Adrenal gland (tissue), 19 donors: ENCODE results near the gene TRAPPC12. TPM values are rescaled to one million over a fixed set of nuclear protein-coding genes. Genes with fewer than 3 reads are reported as not detected.

Source experiments
- DNase-seq, 7 donors: peaks; one replicate each; pipeline ENCODE4 v3.0.0-alpha.2; 2019 to 2020
- H3K27ac ChIP-seq, 5 donors: fragments of 200-600 bp; sonication (generic) in 4 of 5; 1 replicate in 3 of 5; 2 replicates in 2 of 5; pipeline versions ENCODE4 v1.5.1 to v1.8.0; 2016 to 2020; ENCODE audit warnings: mild to moderate bottlenecking in 1 of 5
- H3K27me3 ChIP-seq: fragments of 200-600 bp; 2 replicates; pipeline ENCODE4 v1.8.0; 2021
- H3K36me3 ChIP-seq, 2 donors: fragments of 200-600 bp; replicated peaks in 1 of 2; 1 replicate in 1 of 2; 2 replicates in 1 of 2; pipeline versions ENCODE4 v1.5.1 to v1.8.0; 2018 to 2022
- H3K4me1 ChIP-seq, 2 donors: fragments of 200-600 bp; replicated peaks in 1 of 2; 1 replicate in 1 of 2; 2 replicates in 1 of 2; pipeline versions ENCODE4 v1.5.1 to v1.8.0; 2018 to 2021
- H3K4me3 ChIP-seq, 4 donors: fragments of 200-600 bp; sonication (generic) in 3 of 4; one replicate each; pipeline ENCODE4 v1.5.1; 2016 to 2018
- H3K9me3 ChIP-seq, 3 donors: fragments of 200-600 bp; sonication (generic) in 1 of 3; replicated peaks in 1 of 3; 1 replicate in 2 of 3; 2 replicates in 1 of 3; pipeline versions ENCODE4 v1.5.1 to v1.8.0; 2016 to 2021
- CTCF ChIP-seq, 6 experiments: fragments of 450-650 bp in 4 of 6; fragments of 200-600 bp in 2 of 6; sonication (generic) in 1 of 6; IDR thresholded peaks; 1 replicate in 5 of 6; 2 replicates in 1 of 6; pipeline versions ENCODE4 v1.5.1 to v1.8.0; 2016 to 2021; ENCODE audit warnings: antibody characterized with exemption in 6 of 6, mild to moderate bottlenecking in 2 of 6, moderate library complexity in 1 of 6
- POLR2A ChIP-seq, 2 donors: fragments of 450-650 bp; IDR thresholded peaks; one replicate each; pipeline ENCODE4 v1.6.1; 2017; ENCODE audit warnings: antibody characterized with exemption in 2 of 2, mild to moderate bottlenecking in 2 of 2, moderate library complexity in 1 of 2
- WGBS, 4 donors: extraction: QIAGEN DNeasy Blood & Tissue Kit in 2 of 4; methylation state at CpG; one replicate each; pipeline versions ENCODE4 v1.1.5 to v1.1.7; 2013 to 2017; 5-methylcytosine and 5-hydroxymethylcytosine counted together
- intact Hi-C, 2 donors: fragments of 100-400 bp; cut with DNase I; formaldehyde crosslinking; loops; one replicate each; pipeline versions ENCODE4 v1.14.1 to v1.15.0; 2022 to 2023
- long read RNA-seq, 10 donors: library from polyadenylated mRNA in 3 of 10; unstranded in 2 of 10; stranded (forward) in 1 of 10; transcript quantifications; one replicate each; pipeline ENCODE4 v2.0.0 and lab custom pipeline, GENCODE V29; 2021 to 2026
- polyA plus RNA-seq, 3 donors: library from polyadenylated mRNA; stranded (reverse); fragments of 200-250 nt in 2 of 3; fragments of 350-450 nt in 1 of 3; fragmentation: Illumina TruSeq in 1 of 3; extraction: RNeasy Lipid Tissue Mini Kit (QIAGEN cat#74804) in 1 of 3; gene quantifications; one replicate each; pipeline ENCODE4 v1.2.3, GENCODE V29; 2013 to 2014
- total RNA-seq, 9 donors: library from RNA; depleted of rRNA in 4 of 9; stranded (reverse); fragments of >200 nt in 4 of 9; fragments of 120-200 nt in 1 of 9; fragmentation: NEBNext Ultra II Directional in 1 of 9; extraction: Animal tissue kit (Norgen Biotek cat#: 25700) in 1 of 9; gene quantifications; one replicate each; pipeline versions ENCODE4 v1.1.0 to v1.2.4, GENCODE V29; 2013 to 2023
- donor health status: healthy with polysubstance abuse.
- donor health status: Bipolar disorder and iron deficiency.
- donor health status: DM: yes; HTN: yes; CAD: no.
- donor health status: DM: no; HTN: no; CAD: no.
- donor health status: DM: no; HTN: no; CAD: no.
- donor health status: DM: yes; HTN: yes; CAD: no.

TRAPPC12 gene
- total RNA-seq, result 100 to 1,000 TPM in 4 of 9 donors, 10 to 100 TPM in 5; 58.3 to 148 (median 97.6) TPM
- polyA plus RNA-seq, result 100 to 1,000 TPM in 2 of 3 donors, 10 to 100 TPM in 1; 70.1 to 334 (median 254) TPM
- long read RNA-seq, donor 1, partial matches to known transcripts, result 0 of 4 reads
- long read RNA-seq, donor 1, other reads (novel, unspliced or antisense), result 0 of 4 reads
- long read RNA-seq, donor 2, partial matches to known transcripts, result 0 of 6 reads
- long read RNA-seq, donor 2, other reads (novel, unspliced or antisense), result 0 of 6 reads
- long read RNA-seq, donor 3, partial matches to known transcripts, result 0 of 8 reads
- long read RNA-seq, donor 3, other reads (novel, unspliced or antisense), result 0 of 8 reads
- long read RNA-seq, donor 4, result 0 reads
- long read RNA-seq, donor 5, transcript TRAPPC12-201 (12 exons, 2,508 nt), result major isoform, 57 of 82 reads
- long read RNA-seq, donor 5, partial matches to known transcripts, result 11 of 82 reads
- long read RNA-seq, donor 5, other reads (novel, unspliced or antisense), result 12 of 82 reads
- long read RNA-seq, donor 6, partial matches to known transcripts, result 5 of 8 reads
- long read RNA-seq, donor 6, other reads (novel, unspliced or antisense), result 1 of 8 reads
- long read RNA-seq, donor 7, transcript TRAPPC12-220 (2 exons, 1,538 nt), result major isoform, 12 of 13 reads
- long read RNA-seq, donor 7, partial matches to known transcripts, result 0 of 13 reads
- long read RNA-seq, donor 7, other reads (novel, unspliced or antisense), result 0 of 13 reads
- long read RNA-seq, donor 8, transcript TRAPPC12-201 (12 exons, 2,508 nt), result major isoform, 11 of 18 reads
- long read RNA-seq, donor 8, transcript TRAPPC12-220 (2 exons, 1,538 nt), result minor isoform, 5 of 18 reads
- long read RNA-seq, donor 8, partial matches to known transcripts, result 0 of 18 reads
- long read RNA-seq, donor 8, other reads (novel, unspliced or antisense), result 0 of 18 reads
- long read RNA-seq, donor 9, transcript TRAPPC12-220 (2 exons, 1,538 nt), result major isoform, 12 of 23 reads
- long read RNA-seq, donor 9, partial matches to known transcripts, result 5 of 23 reads
- long read RNA-seq, donor 9, other reads (novel, unspliced or antisense), result 0 of 23 reads
- long read RNA-seq, donor 10, partial matches to known transcripts, result 0 of 3 reads
- long read RNA-seq, donor 10, other reads (novel, unspliced or antisense), result 0 of 3 reads

- Histone ChIP-seq H3K4me1 (peaks cover 7 to 45% of the 10 kb centered on the region in 2 donors), H3K4me3 (peak within 1 kb of the TSS; percentile 25 to 81 (median 63)), H3K27me3 (no peaks in the 10 kb centered on the region), H3K9me3 (no peaks in the 10 kb centered on the region), H3K27ac (peak within 1 kb of the TSS; percentile 57 to 96 (median 89)), H3K36me3 (peaks cover 0 to 5% of the 10 kb centered on the region in 2 donors)
- intact Hi-C loops, result no loop called here
- DNase-seq, result peak; percentile 89 to 96 (median 91)
- TF ChIP-seq POLR2A (IDR thresholded peaks at IDR 0.05) (peak; percentile 83 to 84), CTCF (IDR thresholded peaks at IDR 0.05) (peak in 4 of 6 experiments; percentile 17 to 38 (median 26))
- WGBS, 4 donors, result 0 to 1% (median 1%) methylated on average over 15 to 61 of the region's 61 CpGs
Observed at GRCh38 chr2:3379647-3380534, at the start of gene TRAPPC12. Gene TRAPPC12 (plus strand): TSS chr2:3379694. CDS start chr2:3387624, 7,930 bp downstream.

- Histone ChIP-seq H3K27ac (peak overlapping the region in 1 of 5 donors; percentile 42), H3K4me1 (peaks cover 4 to 5% of the 10 kb centered on the region in 2 donors), H3K27me3 (no peaks in the 10 kb centered on the region), H3K9me3 (no peaks in the 10 kb centered on the region), H3K4me3 (no peak overlapping the region), H3K36me3 (peaks cover 0 to 15% of the 10 kb centered on the region in 2 donors)
- WGBS, 4 donors, result 42 to 63% (median 56%) methylated on average over 7 to 8 of the region's 8 CpGs
- peak in 5 of 7 donors; percentile 35 to 68 (median 44) for DNase-seq
- TF ChIP-seq POLR2A (IDR thresholded peaks at IDR 0.05), result no peak
- no peak for TF ChIP-seq CTCF (IDR thresholded peaks at IDR 0.05)
- intact Hi-C loops, result no loop called here
Observed at GRCh38 chr2:3332133-3332532, 47.4 kb upstream of the TRAPPC12 start.

- no peak overlapping the region for H3K4me3 ChIP-seq
- intact Hi-C loops, result no loop called here
Observed at GRCh38 chr2:3334392-3335345, 44.8 kb upstream of the TRAPPC12 start.

More at GRCh38 chr2:3334392-3335345, 44.8 kb upstream of the TRAPPC12 start:
- Histone ChIP-seq H3K27ac (no peak overlapping the region), H3K9me3 (no peaks in the 10 kb centered on the region), H3K4me1 (peaks cover 4 to 5% of the 10 kb centered on the region in 2 donors), H3K36me3 (peaks cover 0 to 15% of the 10 kb centered on the region in 2 donors), H3K27me3 (no peaks in the 10 kb centered on the region)
- TF ChIP-seq CTCF (IDR thresholded peaks at IDR 0.05), result no peak
- TF ChIP-seq POLR2A (IDR thresholded peaks at IDR 0.05), result no peak
- DNase-seq, result no peak
- WGBS, 4 donors, result 83 to 88% (median 86%) methylated on average over 15 to 24 of the region's 24 CpGs
